Fibroblast of mammary gland (primary cell): ENCODE measurements around the gene DCLK2.

Source experiments
- DNase-seq: peaks from one replicate; pipeline ENCODE4 v3.0.0-alpha.2; 2010; ENCODE audit warnings: low read depth
- H3K4me3 ChIP-seq: 2 replicates; pipeline ENCODE4 v1.5.1; 2011; ENCODE audit warnings: low read depth, mild to moderate bottlenecking, low read length, moderate library complexity; ENCODE audit not compliant: control insufficient read depth
- TF ChIP-seq, protein P1 (sequence below): conservative IDR thresholded peaks from 2 replicates; pipeline ENCODE4 v1.5.1; 2011; ENCODE audit warnings: low read depth, low read length, inconsistent platforms; ENCODE audit not compliant: control insufficient read depth, insufficient read depth

DCLK2 gene

DNA sequence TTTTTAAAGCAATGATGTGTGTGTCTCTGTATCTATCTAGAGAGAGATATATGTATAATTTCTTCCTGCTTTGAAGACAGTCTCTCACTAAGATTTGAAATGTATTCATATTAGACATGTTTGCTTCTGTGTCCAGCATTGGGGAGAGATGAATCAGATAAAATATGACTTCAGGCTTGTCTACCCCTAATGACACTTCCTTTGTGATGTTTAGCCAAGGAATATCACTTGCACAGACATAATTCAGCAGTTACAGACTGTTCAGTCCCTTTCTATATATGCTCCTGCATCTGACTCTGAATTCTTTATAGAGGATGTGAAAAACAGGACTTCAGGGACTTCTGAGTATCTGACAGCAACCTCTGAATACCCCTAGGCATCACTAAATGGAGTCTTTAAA lies 158.4 kb downstream of the DCLK2 start:
- no peak overlapping the region for H3K4me3 ChIP-seq
- DNase-seq: peak; percentile 76
- TF ChIP-seq, protein P1, sequence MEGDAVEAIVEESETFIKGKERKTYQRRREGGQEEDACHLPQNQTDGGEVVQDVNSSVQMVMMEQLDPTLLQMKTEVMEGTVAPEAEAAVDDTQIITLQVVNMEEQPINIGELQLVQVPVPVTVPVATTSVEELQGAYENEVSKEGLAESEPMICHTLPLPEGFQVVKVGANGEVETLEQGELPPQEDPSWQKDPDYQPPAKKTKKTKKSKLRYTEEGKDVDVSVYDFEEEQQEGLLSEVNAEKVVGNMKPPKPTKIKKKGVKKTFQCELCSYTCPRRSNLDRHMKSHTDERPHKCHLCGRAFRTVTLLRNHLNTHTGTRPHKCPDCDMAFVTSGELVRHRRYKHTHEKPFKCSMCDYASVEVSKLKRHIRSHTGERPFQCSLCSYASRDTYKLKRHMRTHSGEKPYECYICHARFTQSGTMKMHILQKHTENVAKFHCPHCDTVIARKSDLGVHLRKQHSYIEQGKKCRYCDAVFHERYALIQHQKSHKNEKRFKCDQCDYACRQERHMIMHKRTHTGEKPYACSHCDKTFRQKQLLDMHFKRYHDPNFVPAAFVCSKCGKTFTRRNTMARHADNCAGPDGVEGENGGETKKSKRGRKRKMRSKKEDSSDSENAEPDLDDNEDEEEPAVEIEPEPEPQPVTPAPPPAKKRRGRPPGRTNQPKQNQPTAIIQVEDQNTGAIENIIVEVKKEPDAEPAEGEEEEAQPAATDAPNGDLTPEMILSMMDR: no peak

DNA sequence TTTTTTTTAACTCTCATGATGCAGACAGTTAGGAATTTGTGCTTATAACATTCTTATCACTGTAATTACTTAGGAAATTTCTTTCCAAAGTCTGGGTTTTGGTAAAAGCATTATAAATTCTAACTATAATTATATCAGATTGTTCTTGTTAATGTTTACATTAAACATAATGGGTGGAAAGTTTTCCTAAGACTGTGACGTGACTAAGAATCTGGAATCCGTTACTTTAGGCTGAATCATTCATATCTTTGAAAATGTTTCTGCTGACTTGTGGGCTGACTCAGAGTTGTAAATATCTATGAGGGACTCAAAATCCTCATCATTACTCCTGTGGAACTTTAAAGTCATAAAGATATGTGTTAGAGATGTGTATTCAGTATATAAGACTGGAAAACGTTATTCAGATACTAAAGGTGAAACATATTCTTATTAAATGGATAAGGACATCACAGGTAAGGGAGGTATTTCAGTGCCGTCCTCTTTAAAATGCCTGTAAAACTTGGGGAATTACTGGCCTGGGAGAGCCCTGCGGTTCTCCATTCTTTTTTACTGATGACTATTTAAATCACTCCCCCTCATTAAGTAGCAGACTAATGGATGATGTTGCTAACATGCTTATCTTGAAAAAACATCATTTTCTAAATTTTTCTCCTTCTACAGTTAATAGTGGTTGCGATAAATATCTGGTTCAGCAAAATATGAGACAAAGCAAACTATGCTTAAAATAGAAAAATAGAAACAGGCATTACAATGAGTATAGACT lies 159.0 kb downstream of the DCLK2 start:
- peak; percentile 96 for DNase-seq
- no peak overlapping the region for H3K4me3 ChIP-seq
- TF ChIP-seq, protein P1: no peak

DNA sequence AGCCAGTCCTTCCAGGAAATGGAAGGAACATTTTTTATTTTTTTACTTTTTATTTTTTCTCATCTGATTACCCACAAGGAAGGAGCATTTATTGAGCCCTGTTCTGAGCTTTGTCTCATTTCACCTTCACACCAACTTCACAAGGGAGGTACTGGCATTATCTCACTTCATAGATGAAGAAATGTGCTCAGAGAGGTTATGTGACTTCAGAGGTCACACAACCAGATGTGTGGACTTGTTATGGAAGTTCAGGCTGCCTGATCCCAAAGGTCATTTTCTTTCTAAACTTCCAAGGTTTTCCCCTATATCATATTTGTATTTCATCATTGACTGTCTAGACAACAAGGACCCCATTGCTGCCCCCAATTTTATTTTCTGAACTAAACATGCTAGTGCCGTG lies 160.3 kb downstream of the DCLK2 start:
- TF ChIP-seq, protein P1: no peak
- no peak overlapping the region for H3K4me3 ChIP-seq
- peak; percentile 55 for DNase-seq

DNA sequence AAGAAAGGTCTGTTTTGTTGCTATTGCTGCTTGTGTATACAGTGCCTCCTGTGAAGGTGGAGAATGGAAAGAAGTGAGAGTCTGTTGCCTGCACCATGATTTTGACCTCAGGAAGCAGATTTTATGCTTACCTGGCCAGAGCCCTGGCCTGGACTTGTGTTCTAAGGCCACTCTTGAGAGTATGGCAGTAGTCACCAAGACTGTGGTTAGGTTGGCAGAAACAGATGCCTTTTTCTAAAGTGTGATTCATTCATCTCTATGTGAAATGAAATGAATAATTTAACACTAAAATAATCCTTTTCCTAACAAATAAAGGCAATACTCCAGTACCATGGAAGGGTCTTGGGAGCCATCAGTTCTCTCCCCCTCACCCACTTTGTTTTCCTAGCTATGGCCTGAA lies 161.8 kb downstream of the DCLK2 start:
- H3K4me3 ChIP-seq: no peak overlapping the region
- DNase-seq: no peak
- TF ChIP-seq, protein P1: no peak

DNA sequence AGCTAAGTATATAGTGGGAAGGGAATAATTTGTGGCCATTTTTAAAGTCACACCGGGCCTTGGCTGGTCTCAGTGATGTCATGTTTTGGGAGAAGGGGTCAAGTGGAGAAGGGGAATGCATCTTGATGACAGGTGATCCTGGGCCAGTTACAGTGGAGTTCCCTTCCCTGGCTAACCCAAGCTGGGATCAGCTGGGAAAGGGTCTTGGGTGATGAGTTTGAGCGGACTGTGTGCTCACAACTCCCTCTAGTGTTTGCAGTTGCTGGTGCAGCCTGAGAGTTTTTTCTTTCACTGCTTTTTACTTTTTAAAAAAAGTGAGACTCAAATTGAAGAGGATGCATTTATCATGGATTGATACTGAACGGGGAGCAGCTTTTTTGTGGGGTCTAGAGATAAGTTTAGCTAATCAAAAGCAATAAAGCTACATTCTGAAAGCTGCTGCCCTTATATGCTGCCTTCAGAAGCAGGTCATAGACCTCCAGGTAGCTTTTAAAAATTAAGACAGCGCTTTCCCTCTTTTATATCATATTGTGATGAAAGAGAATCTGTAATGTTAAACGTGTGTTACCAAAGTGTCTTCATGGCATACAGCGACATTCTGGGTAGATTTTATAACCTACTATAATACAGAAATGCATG lies 164.7 kb downstream of the DCLK2 start:
- TF ChIP-seq, protein P1: peak; percentile 96
- peak; percentile 61 for DNase-seq

DNA sequence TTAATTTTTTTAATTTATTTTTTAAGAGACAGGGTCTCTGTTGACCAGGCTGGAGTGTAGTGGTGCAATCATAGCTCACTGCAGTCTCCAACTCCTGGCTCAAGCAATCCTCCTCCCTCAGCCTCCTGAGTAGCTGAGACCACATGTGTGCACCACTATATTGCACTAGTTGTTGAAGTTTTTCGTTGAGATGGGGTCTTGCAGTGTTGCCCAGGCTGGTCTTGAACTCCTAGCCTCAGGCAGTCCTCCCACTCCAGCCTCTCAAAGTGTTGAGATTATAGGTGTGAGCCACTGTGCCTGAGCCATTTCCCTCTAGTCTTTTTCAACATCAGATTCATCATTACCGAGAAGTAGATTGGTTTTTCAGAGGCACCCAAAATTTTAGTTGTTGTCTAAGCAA lies 165.7 kb downstream of the DCLK2 start:
- no peak for DNase-seq
- H3K4me3 ChIP-seq: no peak overlapping the region
- TF ChIP-seq, protein P1: no peak

More for the DNA sequence above, 164.7 kb downstream of the DCLK2 start:
- no peak overlapping the region for H3K4me3 ChIP-seq
